K562 (cell line): ENCODE results near the gene AGAP3. TPM values are rescaled to one million over a fixed set of nuclear protein-coding genes. Genes with fewer than 3 reads are reported as not detected.
A peak's percentile ranks its signal among the peaks of the same experiment; 100 is the strongest.

Source experiments
- BRD9 ChIP-seq: fragments of 450-650 bp; IDR thresholded peaks from 2 replicates; pipeline ENCODE4 v1.6.1; 2018; ENCODE audit warnings: low read depth; ENCODE audit not compliant: partially characterized antibody
- CXXC5 ChIP-seq: fragments of 250-450 bp; sonication (Bioruptor Pico); IDR thresholded peaks from 2 replicates; pipeline ENCODE4 v1.8.0; 2022; ENCODE audit warnings: inconsistent platforms, mild to moderate bottlenecking, moderate library complexity
- HDAC2 ChIP-seq: fragments of 450-650 bp; IDR thresholded peaks from 2 replicates; pipeline ENCODE4 v1.6.1; 2016; ENCODE audit warnings: mild to moderate bottlenecking
- HDAC8 ChIP-seq: fragments of 450-650 bp; IDR thresholded peaks from 2 replicates; pipeline ENCODE4 v1.6.1; 2016; ENCODE audit warnings: mild to moderate bottlenecking, missing genetic modification characterization, moderate library complexity, missing compliant biosample characterization
- JUND ChIP-seq, 2 experiments: IDR thresholded peaks; 2 replicates in 1 of 2; 3 replicates in 1 of 2; pipeline ENCODE4 v1.6.1; 2011; ENCODE audit warnings: borderline replicate concordance in 2 of 2, low read depth in 2 of 2, low read length in 2 of 2, improper control_type of control experiment in 1 of 2, missing biosample characterization in 1 of 2, missing genetic modification characterization in 1 of 2, missing genetic modification reagents in 1 of 2
- MEIS2 ChIP-seq: fragments of 450-650 bp; IDR thresholded peaks from 2 replicates; pipeline ENCODE4 v1.6.1; 2014; ENCODE audit warnings: mild to moderate bottlenecking; ENCODE audit not compliant: partially characterized antibody
- MTA3 ChIP-seq: fragments of 450-650 bp; formaldehyde crosslinking; IDR thresholded peaks from 2 replicates; pipeline ENCODE4 v1.6.1; 2017; ENCODE audit warnings: mild to moderate bottlenecking, borderline replicate concordance
- MYNN ChIP-seq, 2 experiments: sonication (generic); formaldehyde crosslinking in 1 of 2; IDR thresholded peaks; 2 replicates each; pipeline versions ENCODE4 v1.5.0 to v1.6.1; 2016 to 2020; ENCODE audit warnings: antibody characterized with exemption in 1 of 2, missing genetic modification reagents in 1 of 2
- NFATC3 ChIP-seq: fragments of 450-650 bp; IDR thresholded peaks from 2 replicates; pipeline ENCODE4 v1.6.1; 2017; ENCODE audit warnings: mild to moderate bottlenecking
- NFIC ChIP-seq: fragments of 450-650 bp; IDR thresholded peaks from 2 replicates; pipeline ENCODE4 v1.6.1; 2017; ENCODE audit warnings: mild to moderate bottlenecking, inconsistent platforms
- NR2F6 ChIP-seq: fragments of 450-650 bp; formaldehyde crosslinking; IDR thresholded peaks from 2 replicates; pipeline ENCODE4 v1.4.0; 2020; ENCODE audit warnings: mild to moderate bottlenecking
- NR4A1 ChIP-seq, 2 experiments: fragments of 250-450 bp in 1 of 2; fragments of 450-650 bp in 1 of 2; sonication (Bioruptor Pico) in 1 of 2; IDR thresholded peaks; 2 replicates each; pipeline versions ENCODE4 v1.4.0 to v1.6.1; 2016 to 2020; ENCODE audit warnings: mild to moderate bottlenecking in 2 of 2, missing compliant biosample characterization in 1 of 2, missing genetic modification characterization in 1 of 2, moderate library complexity in 1 of 2
- PHF20 ChIP-seq: fragments of 450-650 bp; IDR thresholded peaks from 2 replicates; pipeline ENCODE4 v1.6.1; 2018; ENCODE audit not compliant: partially characterized antibody
- SMARCA5 ChIP-seq: fragments of 450-650 bp; IDR thresholded peaks from 2 replicates; pipeline ENCODE4 v1.6.1; 2016
- SMARCE1 ChIP-seq: fragments of 450-650 bp; IDR thresholded peaks from 2 replicates; pipeline ENCODE4 v1.7.1; 2016; ENCODE audit warnings: mild to moderate bottlenecking
- ZNF197 ChIP-seq: fragments of 200-800 bp; sonication (Bioruptor generic); IDR thresholded peaks from 2 replicates; pipeline ENCODE4 v1.6.1; 2016; ENCODE audit warnings: low read depth, missing genetic modification characterization, missing compliant biosample characterization
- ZNF408 ChIP-seq: fragments of 250-450 bp; sonication (Bioruptor Pico); IDR thresholded peaks from 2 replicates; pipeline ENCODE4 v1.4.0; 2020; ENCODE audit warnings: low read depth, mild to moderate bottlenecking, moderate library complexity
- ZNF764 ChIP-seq: fragments of 250-450 bp; sonication (Bioruptor Pico); IDR thresholded peaks from 2 replicates; pipeline ENCODE4 v1.4.0; 2020; ENCODE audit warnings: low read depth, mild to moderate bottlenecking, moderate library complexity
- polyA plus RNA-seq, 8 experiments: library from polyadenylated mRNA; depleted of rRNA in 4 of 8; stranded (reverse) in 5 of 8; unstranded in 3 of 8; fragments of >200 nt; fragmentation: Nextera tagmentation in 2 of 8; fragmentation: Illumina TruSeq in 1 of 8; extraction: Ambion mirVana in 2 of 8; extraction: Trizol in 1 of 8; gene quantifications; 2 replicates each; pipeline versions ENCODE4 v1.2.1 to v1.2.3, GENCODE V29; 2011 to 2014; ENCODE audit warnings: inconsistent platforms in 1 of 8, missing spikeins in 1 of 8
- total RNA-seq, 7 experiments: library from RNA; depleted of rRNA in 6 of 7; stranded (reverse); fragments of >200 nt in 6 of 7; fragmentation: Illumina TruSeq in 2 of 7; extraction: Trizol in 2 of 7; gene quantifications; 2 replicates each; pipeline versions ENCODE4 v1.2.1 to v1.2.3, GENCODE V29; 2011 to 2021; ENCODE audit warnings: low replicate concordance in 1 of 7
- TF ChIP-seq, protein P1 (sequence below), 2 experiments: fragments of 450-650 bp in 1 of 2; IDR thresholded peaks; 2 replicates each; pipeline ENCODE4 v1.6.1; 2011 to 2017; ENCODE audit warnings: low read depth in 2 of 2, antibody characterized with exemption in 1 of 2, borderline replicate concordance in 1 of 2, low read length in 1 of 2, mild to moderate bottlenecking in 1 of 2, mixed read lengths in 1 of 2; ENCODE audit not compliant: control insufficient read depth in 1 of 2
- TF ChIP-seq, protein P2 (sequence below): fragments of 250-450 bp; sonication (Bioruptor Pico); IDR thresholded peaks from 2 replicates; pipeline ENCODE4 v1.5.0; 2021
- TF ChIP-seq, protein P3 (sequence below): fragments of 450-650 bp; IDR thresholded peaks from 2 replicates; pipeline ENCODE4 v1.6.1; 2016; ENCODE audit warnings: antibody characterized with exemption

Gene AGAP3
- total and polyA plus RNA-seq, 9 of the 15 experiments (the other 6 are each of a cell fraction or from before 2014, with no cell fraction given) = 3.4 to 208 (median 62.2) TPM

DNA sequence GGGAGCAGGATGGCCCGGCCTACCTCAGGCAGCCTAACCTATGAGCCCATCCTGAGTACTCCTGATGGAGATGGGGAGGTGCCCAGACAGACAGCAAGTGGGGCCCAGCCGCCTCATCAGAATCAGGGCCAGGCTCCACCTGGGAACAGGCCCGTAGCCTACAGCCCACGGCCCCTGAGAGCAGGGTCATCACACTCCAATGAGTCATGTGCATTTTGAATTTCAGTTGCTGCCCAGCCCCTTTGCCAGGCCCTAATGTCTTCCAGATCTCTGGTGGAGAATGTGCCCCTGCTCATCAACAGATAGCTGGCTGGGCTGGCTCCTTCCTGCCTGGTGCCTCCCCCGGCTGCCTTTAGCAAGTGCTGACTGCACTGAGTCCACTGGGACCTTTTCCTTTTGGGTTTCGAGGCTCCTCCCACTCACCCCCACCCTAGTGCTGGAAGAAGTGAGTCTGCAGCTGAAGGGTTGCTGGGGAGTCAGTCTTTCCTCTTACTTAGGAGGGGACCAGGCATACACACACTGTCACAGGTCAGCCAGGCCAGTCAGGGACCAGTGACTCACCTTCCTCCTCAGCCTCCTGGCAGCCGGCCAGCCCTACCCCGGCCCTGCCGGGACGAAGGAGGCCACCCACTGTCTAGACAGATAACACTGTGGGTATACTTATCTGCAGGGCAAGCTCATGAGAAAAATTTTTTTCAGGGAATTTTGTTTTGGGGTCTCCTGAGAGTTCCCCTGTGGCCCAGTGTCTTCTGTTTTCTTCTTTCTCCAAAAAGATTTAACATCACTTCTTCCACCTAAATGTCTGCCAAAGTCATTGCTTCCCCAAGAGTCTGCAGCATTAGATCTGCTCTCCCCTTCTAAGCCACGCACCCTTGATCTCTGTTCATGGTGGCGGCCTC is 47.1 kb upstream of the AGAP3 start (continued):
- TF ChIP-seq BRD9 (peak; percentile 49), CXXC5 (CRISPR knock-in tag) (peak; percentile 87), NFATC3 (peak; percentile 97), ZNF408 (CRISPR knock-in tag) (no peak), NR4A1 (CRISPR knock-in tag; IDR thresholded peaks at IDR 0.05) (no peak; the same call in 1 of the 2 replicates), NR4A1 (tag; IDR thresholded peaks at IDR 0.05) (0 out of 2 replicates have a peak, but pooled peaks have one; percentile 38), PHF20 (no peak), ZNF197 (CRISPR knock-in tag) (0 out of 2 replicates have a peak, but pooled peaks have one; percentile 75), SMARCE1 (peak; percentile 100), JUND (IDR thresholded peaks at IDR 0.05; ENCODE audit: borderline replicate concordance, low read depth, low read length) (peak; percentile 100), JUND (tag; IDR thresholded peaks at IDR 0.05; ENCODE audit: borderline replicate concordance, low read depth, low read length) (peak; percentile 99; the same call in 2 of the 3 replicates), HDAC2 (peak; percentile 90), MEIS2 (peak; percentile 67), NFIC (peak; percentile 100), MYNN (IDR thresholded peaks at IDR 0.05) (peak; percentile 91), MYNN (CRISPR knock-in tag; IDR thresholded peaks at IDR 0.05) (no peak), ZNF764 (no peak), MTA3 (peak; percentile 95), HDAC8 (tag) (peak; percentile 38; the same call in 1 of the 2 replicates), NR2F6 (CRISPR knock-in tag) (0 out of 2 replicates have a peak, but pooled peaks have one; percentile 33), SMARCA5 (0 out of 2 replicates have a peak, but pooled peaks have one; percentile 44)
- TF ChIP-seq, protein P1, sequence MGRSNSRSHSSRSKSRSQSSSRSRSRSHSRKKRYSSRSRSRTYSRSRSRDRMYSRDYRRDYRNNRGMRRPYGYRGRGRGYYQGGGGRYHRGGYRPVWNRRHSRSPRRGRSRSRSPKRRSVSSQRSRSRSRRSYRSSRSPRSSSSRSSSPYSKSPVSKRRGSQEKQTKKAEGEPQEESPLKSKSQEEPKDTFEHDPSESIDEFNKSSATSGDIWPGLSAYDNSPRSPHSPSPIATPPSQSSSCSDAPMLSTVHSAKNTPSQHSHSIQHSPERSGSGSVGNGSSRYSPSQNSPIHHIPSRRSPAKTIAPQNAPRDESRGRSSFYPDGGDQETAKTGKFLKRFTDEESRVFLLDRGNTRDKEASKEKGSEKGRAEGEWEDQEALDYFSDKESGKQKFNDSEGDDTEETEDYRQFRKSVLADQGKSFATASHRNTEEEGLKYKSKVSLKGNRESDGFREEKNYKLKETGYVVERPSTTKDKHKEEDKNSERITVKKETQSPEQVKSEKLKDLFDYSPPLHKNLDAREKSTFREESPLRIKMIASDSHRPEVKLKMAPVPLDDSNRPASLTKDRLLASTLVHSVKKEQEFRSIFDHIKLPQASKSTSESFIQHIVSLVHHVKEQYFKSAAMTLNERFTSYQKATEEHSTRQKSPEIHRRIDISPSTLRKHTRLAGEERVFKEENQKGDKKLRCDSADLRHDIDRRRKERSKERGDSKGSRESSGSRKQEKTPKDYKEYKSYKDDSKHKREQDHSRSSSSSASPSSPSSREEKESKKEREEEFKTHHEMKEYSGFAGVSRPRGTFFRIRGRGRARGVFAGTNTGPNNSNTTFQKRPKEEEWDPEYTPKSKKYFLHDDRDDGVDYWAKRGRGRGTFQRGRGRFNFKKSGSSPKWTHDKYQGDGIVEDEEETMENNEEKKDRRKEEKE (IDR thresholded peaks at IDR 0.05; ENCODE audit: borderline replicate concordance in 1 of 2, control insufficient read depth in 1 of 2, low read depth in 2 of 2, low read length in 1 of 2) = 0 out of 4 replicates have a peak, but pooled peaks of 1 of the 2 experiments have one; percentile 63
- TF ChIP-seq, protein P2, sequence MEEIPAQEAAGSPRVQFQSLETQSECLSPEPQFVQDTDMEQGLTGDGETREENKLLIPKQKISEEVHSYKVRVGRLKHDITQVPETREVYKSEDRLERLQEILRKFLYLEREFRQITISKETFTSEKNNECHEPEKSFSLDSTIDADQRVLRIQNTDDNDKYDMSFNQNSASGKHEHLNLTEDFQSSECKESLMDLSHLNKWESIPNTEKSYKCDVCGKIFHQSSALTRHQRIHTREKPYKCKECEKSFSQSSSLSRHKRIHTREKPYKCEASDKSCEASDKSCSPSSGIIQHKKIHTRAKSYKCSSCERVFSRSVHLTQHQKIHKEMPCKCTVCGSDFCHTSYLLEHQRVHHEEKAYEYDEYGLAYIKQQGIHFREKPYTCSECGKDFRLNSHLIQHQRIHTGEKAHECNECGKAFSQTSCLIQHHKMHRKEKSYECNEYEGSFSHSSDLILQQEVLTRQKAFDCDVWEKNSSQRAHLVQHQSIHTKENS (CRISPR knock-in tag) = no peak
- TF ChIP-seq, protein P3, sequence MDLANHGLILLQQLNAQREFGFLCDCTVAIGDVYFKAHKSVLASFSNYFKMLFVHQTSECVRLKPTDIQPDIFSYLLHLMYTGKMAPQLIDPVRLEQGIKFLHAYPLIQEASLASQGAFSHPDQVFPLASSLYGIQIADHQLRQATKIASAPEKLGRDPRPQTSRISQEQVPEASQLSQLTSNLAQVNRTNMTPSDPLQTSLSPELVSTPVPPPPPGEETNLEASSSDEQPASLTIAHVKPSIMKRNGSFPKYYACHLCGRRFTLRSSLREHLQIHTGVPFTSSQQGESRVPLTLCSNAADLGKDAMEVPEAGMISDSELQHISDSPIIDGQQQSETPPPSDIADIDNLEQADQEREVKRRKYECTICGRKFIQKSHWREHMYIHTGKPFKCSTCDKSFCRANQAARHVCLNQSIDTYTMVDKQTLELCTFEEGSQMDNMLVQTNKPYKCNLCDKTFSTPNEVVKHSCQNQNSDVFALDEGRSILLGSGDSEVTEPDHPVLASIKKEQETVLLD = peak; percentile 81
